ENCODE results near the gene EEIG1.

The EEIG1 gene

GRCh38 chr9:127966416-127967150 lies 14.2 kb downstream of the EEIG1 start (continued):
- TF ChIP-seq OSR2 (tag by site-specific recombination; IDR thresholded peaks at IDR 0.05) = no peak
- no peak for TF ChIP-seq ZBTB44 (tag by site-specific recombination; IDR thresholded peaks at IDR 0.05)
- no peak for TF ChIP-seq ZNF600 (tag by site-specific recombination; IDR thresholded peaks at IDR 0.05)

- Histone ChIP-seq H3K4me3 (ENCODE audit: low read depth, low read length) (no peak overlapping the region), H3K4me1 (ENCODE audit: control insufficient read depth, insufficient read depth, low read length) (peaks cover 22% of the 10 kb centered on the region), H3K9me3 (ENCODE audit: control insufficient read depth, insufficient read depth, low read depth, low read length) (no peaks in the 10 kb centered on the region), H3K36me3 (ENCODE audit: control insufficient read depth in 2 of 2, insufficient read depth in 1 of 2, low read length in 2 of 2) (no peaks in the 10 kb centered on the region), H3K27ac (ENCODE audit: extremely low read depth, low read depth, low read length) (peak overlapping the region; percentile 68)
- ChIA-PET POLR2A (interaction anchor here (0.7 to 1.2 kb wide), 3 partner anchors 8 to 28 kb away, joined by 3 to 7 read pairs (median 6); partner anchors contain the start of gene DPM2), CTCF (interaction anchor here (0.7 to 2.3 kb wide), 6 partner anchors 10 to 152 kb away, joined by 3 to 11 read pairs (median 4); no protein-coding TSS in a partner anchor)
- no peak for TF ChIP-seq TCF7L2 (IDR thresholded peaks at IDR 0.05; ENCODE audit: borderline replicate concordance, low read depth, low read length)
Observed at GRCh38 chr9:127965953-127966352, 14.8 kb downstream of the EEIG1 start.

GRCh38 chr9:127963359-127964064 lies 17.3 kb downstream of the EEIG1 start:
- Histone ChIP-seq H3K4me3 (ENCODE audit: low read depth, low read length) (no peak overlapping the region), H3K4me1 (ENCODE audit: control insufficient read depth, insufficient read depth, low read length) (peaks cover 7% of the 10 kb centered on the region), H3K36me3 (ENCODE audit: control insufficient read depth in 2 of 2, insufficient read depth in 1 of 2, low read length in 2 of 2) (no peaks in the 10 kb centered on the region), H3K27ac (ENCODE audit: extremely low read depth, low read depth, low read length) (no peak overlapping the region; the same call in 1 of the 2 replicates), H3K9me3 (ENCODE audit: control insufficient read depth, insufficient read depth, low read depth, low read length) (no peaks in the 10 kb centered on the region)
- ChIA-PET CTCF (interaction anchor here (1.0 to 2.1 kb wide), 2 partner anchors 20 to 21 kb away, joined by 3 to 10 read pairs; no protein-coding TSS in a partner anchor), POLR2A (interaction anchor here (0.9 kb wide), 1 partner anchor 8 kb away, joined by 3 read pairs; no protein-coding TSS in a partner anchor)
- TF ChIP-seq ZNF341 (tag by site-specific recombination; IDR thresholded peaks at IDR 0.05; ENCODE audit: low read depth) (peak; percentile 95), ZNF18 (tag by site-specific recombination; IDR thresholded peaks at IDR 0.05) (no peak), ZNF677 (tag by site-specific recombination; IDR thresholded peaks at IDR 0.05) (no peak), ZIC2 (tag by site-specific recombination; IDR thresholded peaks at IDR 0.05) (peak; percentile 73), ZNF114 (tag by site-specific recombination; IDR thresholded peaks at IDR 0.05) (no peak), ZNF16 (tag by site-specific recombination; IDR thresholded peaks at IDR 0.05; ENCODE audit: low read depth) (no peak), PRDM10 (tag by site-specific recombination; IDR thresholded peaks at IDR 0.05) (no peak), ZNF335 (tag by site-specific recombination; conservative IDR thresholded peaks at IDR 0.05) (peak; percentile 70), ZNF670 (tag by site-specific recombination; IDR thresholded peaks at IDR 0.05; ENCODE audit: low read depth) (no peak), ZNF398 (tag by site-specific recombination; IDR thresholded peaks at IDR 0.05) (no peak), ZNF2 (tag by site-specific recombination; IDR thresholded peaks at IDR 0.05) (no peak), SP7 (tag by site-specific recombination; IDR thresholded peaks at IDR 0.05) (peak; percentile 88), ZNF280D (tag by site-specific recombination; IDR thresholded peaks at IDR 0.05) (no peak), ZNF214 (tag by site-specific recombination; IDR thresholded peaks at IDR 0.05; ENCODE audit: borderline replicate concordance) (no peak)

Data from HEK293 (cell line).